ENCODE data around the gene SRRT.

- TF ChIP-seq, protein P1, sequence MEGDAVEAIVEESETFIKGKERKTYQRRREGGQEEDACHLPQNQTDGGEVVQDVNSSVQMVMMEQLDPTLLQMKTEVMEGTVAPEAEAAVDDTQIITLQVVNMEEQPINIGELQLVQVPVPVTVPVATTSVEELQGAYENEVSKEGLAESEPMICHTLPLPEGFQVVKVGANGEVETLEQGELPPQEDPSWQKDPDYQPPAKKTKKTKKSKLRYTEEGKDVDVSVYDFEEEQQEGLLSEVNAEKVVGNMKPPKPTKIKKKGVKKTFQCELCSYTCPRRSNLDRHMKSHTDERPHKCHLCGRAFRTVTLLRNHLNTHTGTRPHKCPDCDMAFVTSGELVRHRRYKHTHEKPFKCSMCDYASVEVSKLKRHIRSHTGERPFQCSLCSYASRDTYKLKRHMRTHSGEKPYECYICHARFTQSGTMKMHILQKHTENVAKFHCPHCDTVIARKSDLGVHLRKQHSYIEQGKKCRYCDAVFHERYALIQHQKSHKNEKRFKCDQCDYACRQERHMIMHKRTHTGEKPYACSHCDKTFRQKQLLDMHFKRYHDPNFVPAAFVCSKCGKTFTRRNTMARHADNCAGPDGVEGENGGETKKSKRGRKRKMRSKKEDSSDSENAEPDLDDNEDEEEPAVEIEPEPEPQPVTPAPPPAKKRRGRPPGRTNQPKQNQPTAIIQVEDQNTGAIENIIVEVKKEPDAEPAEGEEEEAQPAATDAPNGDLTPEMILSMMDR (IDR thresholded peaks at IDR 0.05; ENCODE audit: low read depth, low read length, poor library complexity, severe bottlenecking): peak; percentile 11
- no peak for TF ChIP-seq EZH2phosphoT487 (IDR thresholded peaks at IDR 0.05; ENCODE audit: borderline replicate concordance, low read length)
Measured at GRCh38 chr7:100865372-100865911, 9.5 kb upstream of the SRRT start.
